GM18498 (cell line): ENCODE measurements around the gene RERE.

ENCODE experiments used
- ATAC-seq: cut with Tn5 transposase; IDR thresholded peaks from one replicate; pipeline ENCODE4 v1.9.1; 2021; ENCODE audit warnings: mild to moderate bottlenecking, moderate library complexity; ENCODE audit not compliant: unreplicated experiment

The RERE gene

GRCh38 chr1:8817412-8818324, at the start of gene RERE:
Gene RERE (minus strand): TSS chr1:8817640.
- peak; percentile 95 for ATAC-seq

GRCh38 chr1:8866792-8867415, 49.5 kb upstream of the RERE start:
- no peak for ATAC-seq

- ATAC-seq: no peak
Observed at GRCh38 chr1:8866173-8866791, 48.8 kb upstream of the RERE start.

- ATAC-seq: no peak
Observed at GRCh38 chr1:8864713-8865344, 47.4 kb upstream of the RERE start.

GRCh38 chr1:8863794-8864233, 46.4 kb upstream of the RERE start:
- no peak for ATAC-seq

GRCh38 chr1:8863138-8863537, 45.7 kb upstream of the RERE start:
- no peak for ATAC-seq

GRCh38 chr1:8862528-8862927, 45.1 kb upstream of the RERE start:
- ATAC-seq: no peak

GRCh38 chr1:8860738-8861516, 43.5 kb upstream of the RERE start:
- no peak for ATAC-seq

- no peak for ATAC-seq
Observed at GRCh38 chr1:8858888-8859706, 41.7 kb upstream of the RERE start.

- ATAC-seq: no peak
Observed at GRCh38 chr1:8858112-8858668, 40.8 kb upstream of the RERE start.

- ATAC-seq: no peak
Observed at GRCh38 chr1:8856689-8857412, 39.4 kb upstream of the RERE start.

- no peak for ATAC-seq
Observed at GRCh38 chr1:8854240-8854639, 36.8 kb upstream of the RERE start.

GRCh38 chr1:8851060-8851459, 33.6 kb upstream of the RERE start:
- ATAC-seq: no peak

- ATAC-seq: peak; percentile 70
Observed at GRCh38 chr1:8848663-8849386, 31.4 kb upstream of the RERE start.

GRCh38 chr1:8847990-8848389, 30.6 kb upstream of the RERE start:
- ATAC-seq: no peak

GRCh38 chr1:8846263-8846662, 28.8 kb upstream of the RERE start:
- no peak for ATAC-seq

GRCh38 chr1:8845104-8846097, 28.0 kb upstream of the RERE start:
- ATAC-seq: no peak
